HEK293 (cell line): ENCODE measurements around the gene CDHR1.

Source experiments
- GLIS1 ChIP-seq: fragments of 450-650 bp; formaldehyde crosslinking; IDR thresholded peaks from 2 replicates; pipeline ENCODE4 v1.5.1; 2016; ENCODE audit warnings: missing biosample characterization, missing genetic modification characterization
- KLF1 ChIP-seq: fragments of 450-650 bp; formaldehyde crosslinking; IDR thresholded peaks from 2 replicates; pipeline ENCODE4 v1.5.1; 2016; ENCODE audit warnings: missing biosample characterization, missing genetic modification characterization
- SP2 ChIP-seq: fragments of 450-650 bp; formaldehyde crosslinking; IDR thresholded peaks from 2 replicates; pipeline ENCODE4 v1.5.1; 2016; ENCODE audit warnings: missing biosample characterization, missing genetic modification characterization
- ZNF600 ChIP-seq: fragments of 450-650 bp; formaldehyde crosslinking; IDR thresholded peaks from 2 replicates; pipeline ENCODE4 v1.5.1; 2016; ENCODE audit warnings: missing biosample characterization, missing genetic modification characterization
- TF ChIP-seq, protein P1 (sequence below): fragments of 450-650 bp; formaldehyde crosslinking; IDR thresholded peaks from 2 replicates; pipeline ENCODE4 v1.5.1; 2016; ENCODE audit warnings: missing biosample characterization, missing genetic modification characterization
- TF ChIP-seq, protein P2 (sequence below): fragments of 450-650 bp; formaldehyde crosslinking; IDR thresholded peaks from 2 replicates; pipeline ENCODE4 v1.5.1; 2016; ENCODE audit warnings: missing biosample characterization, missing genetic modification characterization

GRCh38 chr10:84267503-84268126 is 73.3 kb downstream of the CDHR1 start:
- TF ChIP-seq SP2 (tag by site-specific recombination) = no peak
- no peak for TF ChIP-seq ZNF600
- TF ChIP-seq, protein P1, sequence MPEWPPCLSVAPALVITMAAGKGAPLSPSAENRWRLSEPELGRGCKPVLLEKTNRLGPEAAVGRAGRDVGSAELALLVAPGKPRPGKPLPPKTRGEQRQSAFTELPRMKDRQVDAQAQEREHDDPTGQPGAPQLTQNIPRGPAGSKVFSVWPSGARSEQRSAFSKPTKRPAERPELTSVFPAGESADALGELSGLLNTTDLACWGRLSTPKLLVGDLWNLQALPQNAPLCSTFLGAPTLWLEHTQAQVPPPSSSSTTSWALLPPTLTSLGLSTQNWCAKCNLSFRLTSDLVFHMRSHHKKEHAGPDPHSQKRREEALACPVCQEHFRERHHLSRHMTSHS (tag by site-specific recombination) = no peak
- no peak for TF ChIP-seq GLIS1 (tag by site-specific recombination)
- no peak for TF ChIP-seq KLF1 (tag by site-specific recombination)
- TF ChIP-seq, protein P2, sequence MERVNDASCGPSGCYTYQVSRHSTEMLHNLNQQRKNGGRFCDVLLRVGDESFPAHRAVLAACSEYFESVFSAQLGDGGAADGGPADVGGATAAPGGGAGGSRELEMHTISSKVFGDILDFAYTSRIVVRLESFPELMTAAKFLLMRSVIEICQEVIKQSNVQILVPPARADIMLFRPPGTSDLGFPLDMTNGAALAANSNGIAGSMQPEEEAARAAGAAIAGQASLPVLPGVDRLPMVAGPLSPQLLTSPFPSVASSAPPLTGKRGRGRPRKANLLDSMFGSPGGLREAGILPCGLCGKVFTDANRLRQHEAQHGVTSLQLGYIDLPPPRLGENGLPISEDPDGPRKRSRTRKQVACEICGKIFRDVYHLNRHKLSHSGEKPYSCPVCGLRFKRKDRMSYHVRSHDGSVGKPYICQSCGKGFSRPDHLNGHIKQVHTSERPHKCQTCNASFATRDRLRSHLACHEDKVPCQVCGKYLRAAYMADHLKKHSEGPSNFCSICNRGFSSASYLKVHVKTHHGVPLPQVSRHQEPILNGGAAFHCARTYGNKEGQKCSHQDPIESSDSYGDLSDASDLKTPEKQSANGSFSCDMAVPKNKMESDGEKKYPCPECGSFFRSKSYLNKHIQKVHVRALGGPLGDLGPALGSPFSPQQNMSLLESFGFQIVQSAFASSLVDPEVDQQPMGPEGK = no peak
